ENCODE results near the gene CHRFAM7A. TPM values are rescaled to one million over a fixed set of nuclear protein-coding genes. Genes with fewer than 3 reads are reported as not detected.

CHRFAM7A gene
- total RNA-seq, 2 experiments from 2014 or later: not detected

Other genes starting within 250 kb of the CHRFAM7A start
- gene GOLGA8R, start 20.7 kb upstream of the CHRFAM7A start, total RNA-seq: 1 to 10 TPM in 1 of 2 experiments, under 1 TPM in 1; 0.75 to 1.3 TPM
- gene GOLGA8Q, start 158.5 kb upstream of the CHRFAM7A start, total RNA-seq: under 1 TPM; 0.32 to 0.49 TPM
- not detected for gene GOLGA8H, start 210.5 kb upstream of the CHRFAM7A start, total RNA-seq